Upper lobe of left lung (tissue), 4 donors: ENCODE measurements around the gene ULK4.

Source experiments
- CTCF ChIP-seq, 6 experiments: fragments of 450-650 bp in 4 of 6; fragments of 200-600 bp in 2 of 6; sonication (generic) in 2 of 6; IDR thresholded peaks; one replicate each; pipeline ENCODE4 v1.5.1; 2016 to 2019; ENCODE audit warnings: antibody characterized with exemption in 6 of 6
- EP300 ChIP-seq, 4 donors: sonication (generic); formaldehyde crosslinking; IDR thresholded peaks; one replicate each; pipeline ENCODE4 v1.5.1; 2017; ENCODE audit warnings: antibody characterized with exemption in 4 of 4, control low read depth in 2 of 4
- POLR2A ChIP-seq, 4 donors: fragments of 450-650 bp; IDR thresholded peaks; one replicate each; pipeline ENCODE4 v1.5.1; 2016 to 2017; ENCODE audit warnings: antibody characterized with exemption in 4 of 4, mild to moderate bottlenecking in 2 of 4
- POLR2AphosphoS5 ChIP-seq, 2 donors: sonication (generic); formaldehyde crosslinking; IDR thresholded peaks; one replicate each; pipeline ENCODE4 v1.5.1; 2017; ENCODE audit warnings: antibody characterized with exemption in 2 of 2

- TF ChIP-seq CTCF (IDR thresholded peaks at IDR 0.05), result no peak
- no peak for TF ChIP-seq POLR2A (IDR thresholded peaks at IDR 0.05)
- no peak for TF ChIP-seq POLR2AphosphoS5 (IDR thresholded peaks at IDR 0.05)
- no peak for TF ChIP-seq EP300 (IDR thresholded peaks at IDR 0.05)
These were observed 235.0 kb downstream of the ULK4 start for GRCh38 chr3:41726891-41727290.
